ENCODE results near the gene ZFPM1. TPM values are rescaled to one million over a fixed set of nuclear protein-coding genes. Genes with fewer than 3 reads are reported as not detected.

Gene ZFPM1
- total RNA-seq, 3 donors from 2014 or later (not counting 1 experiment from before 2014, with no cell fraction given): 56.3 to 71.0 (median 64.6) TPM

- 7% methylated on average over 80 of the region's 80 CpGs for WGBS (ENCODE audit: insufficient coverage)
- peak; percentile 61 to 69 (median 66) for ATAC-seq
These were observed 22.3 kb upstream of the ZFPM1 start for GRCh38 chr16:88430524-88431446.

DNA sequence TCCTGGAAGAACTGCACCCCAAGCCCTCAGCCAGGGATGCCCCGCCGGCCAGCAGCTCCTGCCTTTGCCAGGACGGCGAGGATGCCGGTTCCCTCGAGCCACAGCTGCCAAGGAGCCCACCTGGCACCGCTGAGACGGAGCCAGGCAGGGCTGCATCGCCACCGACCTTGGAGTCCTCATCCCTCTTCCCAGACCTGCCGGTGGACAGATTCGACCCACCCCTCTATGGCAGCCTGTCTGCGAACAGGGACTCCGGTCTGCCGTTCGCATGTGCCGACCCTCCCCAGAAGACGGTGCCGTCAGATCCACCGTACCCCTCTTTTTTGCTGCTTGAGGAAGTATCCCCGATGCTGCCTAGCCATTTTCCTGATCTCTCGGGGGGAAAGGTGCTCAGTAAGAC is 21.4 kb upstream of the ZFPM1 start:
- TF ChIP-seq, protein P1, sequence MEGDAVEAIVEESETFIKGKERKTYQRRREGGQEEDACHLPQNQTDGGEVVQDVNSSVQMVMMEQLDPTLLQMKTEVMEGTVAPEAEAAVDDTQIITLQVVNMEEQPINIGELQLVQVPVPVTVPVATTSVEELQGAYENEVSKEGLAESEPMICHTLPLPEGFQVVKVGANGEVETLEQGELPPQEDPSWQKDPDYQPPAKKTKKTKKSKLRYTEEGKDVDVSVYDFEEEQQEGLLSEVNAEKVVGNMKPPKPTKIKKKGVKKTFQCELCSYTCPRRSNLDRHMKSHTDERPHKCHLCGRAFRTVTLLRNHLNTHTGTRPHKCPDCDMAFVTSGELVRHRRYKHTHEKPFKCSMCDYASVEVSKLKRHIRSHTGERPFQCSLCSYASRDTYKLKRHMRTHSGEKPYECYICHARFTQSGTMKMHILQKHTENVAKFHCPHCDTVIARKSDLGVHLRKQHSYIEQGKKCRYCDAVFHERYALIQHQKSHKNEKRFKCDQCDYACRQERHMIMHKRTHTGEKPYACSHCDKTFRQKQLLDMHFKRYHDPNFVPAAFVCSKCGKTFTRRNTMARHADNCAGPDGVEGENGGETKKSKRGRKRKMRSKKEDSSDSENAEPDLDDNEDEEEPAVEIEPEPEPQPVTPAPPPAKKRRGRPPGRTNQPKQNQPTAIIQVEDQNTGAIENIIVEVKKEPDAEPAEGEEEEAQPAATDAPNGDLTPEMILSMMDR (IDR thresholded peaks at IDR 0.05): no peak
- peaks cover 30% of the 10 kb centered on the region for H3K4me1 ChIP-seq (ENCODE audit: control insufficient read depth, insufficient read depth, low read length)
- H3K9me3 ChIP-seq (ENCODE audit: control insufficient read depth, insufficient read depth, low read length): no peaks in the 10 kb centered on the region
- no peak overlapping the region for H3K27ac ChIP-seq (ENCODE audit: low read length)
- no peak overlapping the region for H3K4me3 ChIP-seq (ENCODE audit: low read length)
- no peaks in the 10 kb centered on the region for H3K9me3 Mint-ChIP-seq
- H3K27me3 ChIP-seq (ENCODE audit: control insufficient read depth, insufficient read depth, low read length): no peaks in the 10 kb centered on the region
- no peak for ATAC-seq
- H3K36me3 ChIP-seq (ENCODE audit: control insufficient read depth, insufficient read depth, low read length): no peaks in the 10 kb centered on the region
- H3K4me3 Mint-ChIP-seq: peak overlapping the region; percentile 73
- WGBS (ENCODE audit: insufficient coverage): 92% methylated on average over 22 of the region's 22 CpGs
- H3K27me3 Mint-ChIP-seq (ENCODE audit: low read depth in 2 of 2): no peaks in the 10 kb centered on the region
- intact Hi-C loops (cut with micrococcal nuclease): no loop called here
- DNase-seq: no peak
- no peaks in the 10 kb centered on the region for H3K36me3 Mint-ChIP-seq
- peak overlapping the region; percentile 61 to 80 for H3K27ac Mint-ChIP-seq
- peaks cover 0 to 18% of the 10 kb centered on the region in 2 donors for H3K4me1 Mint-ChIP-seq

More at GRCh38 chr16:88430524-88431446, 22.3 kb upstream of the ZFPM1 start:
- TF ChIP-seq, protein P1 (IDR thresholded peaks at IDR 0.05): no peak
- peak overlapping the region; percentile 63 for H3K4me3 ChIP-seq (ENCODE audit: low read length)
- peak overlapping the region; percentile 84 for H3K4me3 Mint-ChIP-seq
- DNase-seq: peak; percentile 52 to 62
- no peaks in the 10 kb centered on the region for H3K36me3 Mint-ChIP-seq
- no peaks in the 10 kb centered on the region for H3K9me3 ChIP-seq (ENCODE audit: control insufficient read depth, insufficient read depth, low read length)
- peaks cover 30% of the 10 kb centered on the region for H3K4me1 ChIP-seq (ENCODE audit: control insufficient read depth, insufficient read depth, low read length)
- H3K27ac Mint-ChIP-seq: peak overlapping the region; percentile 61 to 80
- H3K27ac ChIP-seq (ENCODE audit: low read length): peak overlapping the region; percentile 72
- intact Hi-C loops (cut with micrococcal nuclease): no loop called here
- H3K9me3 Mint-ChIP-seq: no peaks in the 10 kb centered on the region
- H3K4me1 Mint-ChIP-seq: peaks cover 0 to 18% of the 10 kb centered on the region in 2 donors
- no peaks in the 10 kb centered on the region for H3K27me3 Mint-ChIP-seq (ENCODE audit: low read depth in 2 of 2)
- H3K27me3 ChIP-seq (ENCODE audit: control insufficient read depth, insufficient read depth, low read length): no peaks in the 10 kb centered on the region
- H3K36me3 ChIP-seq (ENCODE audit: control insufficient read depth, insufficient read depth, low read length): no peaks in the 10 kb centered on the region

DNA sequence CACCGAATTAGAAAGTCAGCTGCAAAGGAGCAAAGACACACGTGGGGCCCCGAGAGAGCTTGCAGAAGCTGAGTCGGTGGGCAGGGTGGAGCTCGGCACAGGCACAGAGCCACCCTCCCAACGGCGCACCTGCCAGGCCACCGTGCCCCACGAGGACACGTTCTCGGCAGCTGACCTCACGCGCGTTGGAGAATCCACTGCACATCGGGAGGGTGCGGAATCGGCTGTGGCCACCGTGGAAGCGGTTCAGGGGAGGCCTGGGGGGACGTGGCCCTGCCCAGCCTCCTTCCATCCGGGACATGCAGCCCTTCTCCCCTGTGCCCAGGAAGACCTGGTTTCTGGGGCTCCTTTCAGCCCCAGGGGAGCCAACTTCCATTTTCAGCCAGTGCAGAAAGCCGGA is 20.9 kb upstream of the ZFPM1 start:
- 96% methylated on average over 22 of the region's 22 CpGs for whole genome bisulfite sequencing (ENCODE audit: insufficient coverage)
- Histone ChIP-seq H3K36me3 (ENCODE audit: control insufficient read depth, insufficient read depth, low read length) (no peaks in the 10 kb centered on the region), H3K27me3 (ENCODE audit: control insufficient read depth, insufficient read depth, low read length) (no peaks in the 10 kb centered on the region), H3K9me3 (ENCODE audit: control insufficient read depth, insufficient read depth, low read length) (no peaks in the 10 kb centered on the region), H3K4me3 (ENCODE audit: low read length) (no peak overlapping the region), H3K4me1 (ENCODE audit: control insufficient read depth, insufficient read depth, low read length) (peaks cover 30% of the 10 kb centered on the region), H3K27ac (ENCODE audit: low read length) (no peak overlapping the region)
- H3K4me3 Mint-ChIP-seq: peak overlapping the region; percentile 73
- no peaks in the 10 kb centered on the region for H3K27me3 Mint-ChIP-seq (ENCODE audit: low read depth in 2 of 2)
- H3K9me3 Mint-ChIP-seq: no peaks in the 10 kb centered on the region
- intact Hi-C loops (cut with micrococcal nuclease): no loop called here
- DNase-seq (no peak), ATAC-seq (no peak)
- peak overlapping the region in 1 of 2 donors; percentile 80 for H3K27ac Mint-ChIP-seq
- H3K4me1 Mint-ChIP-seq: peaks cover 0 to 18% of the 10 kb centered on the region in 2 donors
- no peaks in the 10 kb centered on the region for H3K36me3 Mint-ChIP-seq
- TF ChIP-seq, protein P1 (IDR thresholded peaks at IDR 0.05): no peak

All from natural killer cell (primary cell).